Ishikawa (cell line): ENCODE results near the gene KRT77.

Source experiments
- CEBPB ChIP-seq: IDR thresholded peaks from 2 replicates; pipeline ENCODE4 v1.6.1; 2012
- CREB1 ChIP-seq: IDR thresholded peaks from 2 replicates; pipeline ENCODE4 v1.6.1; 2012; ENCODE audit warnings: low read depth
- EGR1 ChIP-seq: IDR thresholded peaks from 2 replicates; pipeline ENCODE4 v1.6.1; 2012
- FOXM1 ChIP-seq: IDR thresholded peaks from 2 replicates; pipeline ENCODE4 v1.6.1; 2012; ENCODE audit warnings: low read depth, borderline replicate concordance
- TCF12 ChIP-seq: IDR thresholded peaks from 2 replicates; pipeline ENCODE4 v1.6.1; 2012; ENCODE audit warnings: low read depth
- YY1 ChIP-seq: IDR thresholded peaks from 2 replicates; pipeline ENCODE4 v1.6.1; 2012; ENCODE audit warnings: low read depth

GRCh38 chr12:52699373-52699772, 4.0 kb downstream of the KRT77 start:
- no peak for TF ChIP-seq TCF12
- TF ChIP-seq EGR1 = no peak
- TF ChIP-seq CREB1 = no peak
- TF ChIP-seq YY1 = no peak
- no peak for TF ChIP-seq FOXM1
- TF ChIP-seq CEBPB = no peak
